Smooth muscle cell of bladder (primary cell): ENCODE measurements around the gene ELF5. TPM values are rescaled to one million over a fixed set of nuclear protein-coding genes. Genes with fewer than 3 reads are reported as not detected.

Experiments
- total RNA-seq: library from RNA; depleted of rRNA; stranded (reverse); fragments of >200 nt; gene quantifications from 2 replicates; pipeline ENCODE4 v1.2.3, GENCODE V29; 2014

The ELF5 gene
- total RNA-seq, result not detected in 2 replicates

DNA sequence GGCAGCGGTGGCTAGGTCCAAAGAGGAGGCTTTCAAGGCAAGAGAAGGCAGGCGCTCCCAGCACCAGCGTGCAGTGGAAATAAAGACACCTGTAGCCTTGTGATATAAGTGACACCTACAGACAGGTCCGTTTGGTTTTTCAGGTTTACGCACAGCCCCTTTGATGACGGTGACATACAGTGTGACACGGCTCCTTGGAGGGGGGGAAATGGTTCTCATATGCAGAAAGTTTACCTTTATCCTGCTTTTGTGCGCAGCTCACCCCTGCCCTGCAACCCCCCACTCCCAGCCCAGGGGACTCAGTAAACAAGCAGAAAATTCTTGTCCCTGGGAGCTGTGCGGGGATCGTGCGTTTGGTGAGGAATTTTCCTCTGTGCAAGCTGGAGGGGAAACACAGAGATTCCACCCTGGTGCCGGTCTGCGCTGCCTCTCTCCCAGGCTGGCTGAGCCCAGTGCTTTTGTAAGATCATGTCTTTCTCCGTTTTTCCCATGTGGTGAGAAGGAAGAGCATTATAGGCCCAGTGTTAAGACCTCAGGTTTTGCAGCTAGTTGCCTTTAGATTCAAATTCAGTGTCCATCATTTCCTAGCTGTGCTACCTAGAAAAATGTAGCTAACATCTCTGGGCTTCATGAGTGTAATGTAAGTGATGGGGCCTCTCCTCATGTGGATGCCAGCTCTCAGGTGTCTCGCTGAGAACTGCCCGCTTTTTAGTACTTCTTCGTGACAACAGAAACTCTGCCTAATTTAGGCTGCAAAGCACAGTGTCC is at the start of gene ELF5:
Gene ELF5 (minus strand): TSS at position 113 of the 768 bp plus-strand sequence. CDS start 8,045 bp downstream, outside the sequence.

DNA sequence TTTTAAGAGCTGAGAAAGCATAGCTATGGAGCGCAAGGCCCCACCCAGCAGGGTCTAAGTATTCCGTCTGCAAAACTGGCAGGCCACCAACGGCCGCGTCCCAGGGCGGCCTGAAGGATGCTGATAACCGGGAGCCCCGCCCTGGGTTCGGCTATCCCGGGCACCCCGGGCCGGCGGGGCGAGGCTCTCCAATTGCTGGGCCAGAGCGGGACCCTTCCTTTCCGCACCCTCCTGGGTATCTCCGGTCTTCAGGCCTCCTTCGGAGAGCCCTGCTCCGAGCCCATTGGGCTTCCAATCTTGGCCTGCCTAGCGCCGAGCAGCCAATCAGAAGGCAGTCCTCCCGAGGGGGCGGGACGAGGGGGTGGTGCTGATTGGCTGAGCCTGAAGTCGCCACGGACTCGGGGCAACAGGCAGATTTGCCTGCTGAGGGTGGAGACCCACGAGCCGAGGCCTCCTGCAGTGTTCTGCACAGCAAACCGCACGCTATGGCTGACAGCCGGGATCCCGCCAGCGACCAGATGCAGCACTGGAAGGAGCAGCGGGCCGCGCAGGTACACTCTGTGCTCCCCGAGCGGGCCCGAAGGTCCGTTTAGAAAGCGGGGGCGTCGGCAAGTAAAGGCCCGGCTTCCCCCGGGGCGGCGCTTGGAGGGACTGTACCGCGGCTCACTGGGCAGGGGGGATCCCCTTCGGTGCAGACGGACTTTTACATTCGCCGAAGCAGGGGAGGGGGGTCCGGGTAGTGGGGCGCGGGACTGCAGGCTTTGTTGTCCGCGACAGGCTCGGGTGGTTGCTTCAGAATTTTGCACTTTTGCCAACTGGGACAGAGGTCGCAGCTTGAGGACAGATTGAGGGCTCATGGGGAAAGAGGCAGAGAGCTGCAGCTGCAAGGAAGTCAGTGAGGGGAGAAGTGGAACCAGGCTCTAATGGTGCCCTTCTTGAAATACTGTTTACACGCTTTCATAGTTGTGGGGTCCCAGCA is 74.8 kb downstream of the ELF5 start, which contains the start of gene CAT:
Gene CAT (plus strand): TSS at position 406 of the 979 bp plus-strand sequence. CDS start 80 bp downstream, at position 486.

Other genes starting within 250 kb of the ELF5 start
- 3.1 and 3.8 TPM in 2 replicates for gene ABTB2, start 155.8 kb downstream of the ELF5 start, total RNA-seq
- gene CAT, start 74.9 kb downstream of the ELF5 start, total RNA-seq, result 69.9 and 84.2 TPM in 2 replicates
- gene EHF, start 107.3 kb upstream of the ELF5 start, total RNA-seq, result 0.09 and 0.28 TPM in 2 replicates